GM12878 (cell line): ENCODE data around the gene DYSF. TPM values are rescaled to one million over a fixed set of nuclear protein-coding genes. Genes with fewer than 3 reads are reported as not detected.

Experiments
- ATAC-seq: fragments of 200-7000 bp; cut with Tn5 transposase; 3 replicates; pipeline ENCODE4 v1.9.1; 2020; ENCODE audit warnings: mild to moderate bottlenecking, moderate library complexity
- BruUV-seq: library from RNA; stranded (reverse); fragments of 400-500 nt; replicated peaks from 2 replicates; lab custom pipeline; 2021; lab: Mats Ljungman, UMichigan
- CTCF ChIA-PET: fragments of 300-600 bp; sonication (Branson Sonifier 250); formaldehyde crosslinking; extraction: SDS; loops from one replicate; lab custom pipeline; 2021; ENCODE audit warnings: inconsistent platforms; lab: Yijun Ruan, JAX
- POLR2A ChIA-PET: fragments of 350-600 bp; formaldehyde crosslinking; extraction: SDS; loops from one replicate; lab custom pipeline; 2021; ENCODE audit warnings: inconsistent platforms; lab: Charles Lee
- RAD21 ChIA-PET: fragments of 300-600 bp; sonication (Branson Sonifier 250); formaldehyde crosslinking; loops from one replicate; lab custom pipeline; 2023; ENCODE audit warnings: antibody characterized with exemption; ENCODE audit not compliant: unreplicated experiment; lab: Charles Lee
- SMC1A ChIA-PET: fragments of 300-600 bp; sonication (Branson Sonifier 250); formaldehyde crosslinking; loops from one replicate; lab custom pipeline; 2023; ENCODE audit not compliant: unreplicated experiment, uncharacterized antibody; lab: Charles Lee
- DNase-seq: peaks from one replicate; pipeline ENCODE4 v3.0.0-alpha.2; 2011; ENCODE audit warnings: low read depth, low spot score
- FAIRE-seq: peaks from 3 replicates; lab custom pipeline; 2011; peaks lifted over from hg19 to GRCh38; lab: Jason Lieb, UNC
- H2AFZ ChIP-seq: 2 replicates; pipeline ENCODE4 v1.6.0; 2011; ENCODE audit warnings: low read depth, low read length, control low read depth; ENCODE audit not compliant: control insufficient read depth
- H3K27ac ChIP-seq: 2 replicates; pipeline ENCODE4 v1.5.1; 2011; ENCODE audit warnings: control low read depth; ENCODE audit not compliant: control insufficient read depth, insufficient read depth
- H3K27me3 ChIP-seq, 2 experiments: replicated peaks in 1 of 2; 2 replicates each; pipeline versions ENCODE4 v1.6.0 to v1.6.1; 2011; ENCODE audit warnings: low read length in 1 of 2; ENCODE audit not compliant: control insufficient read depth in 2 of 2, insufficient read depth in 2 of 2
- H3K36me3 ChIP-seq, 2 experiments: 2 replicates each; pipeline ENCODE4 v1.5.1; 2011; ENCODE audit warnings: low read length in 1 of 2; ENCODE audit not compliant: control insufficient read depth in 2 of 2, insufficient read depth in 2 of 2
- H3K4me1 ChIP-seq: 2 replicates; pipeline ENCODE4 v1.6.1; 2011; ENCODE audit warnings: mild to moderate bottlenecking, low read length, moderate library complexity, mixed read lengths; ENCODE audit not compliant: control insufficient read depth, insufficient read depth
- H3K4me2 ChIP-seq: 2 replicates; pipeline ENCODE4 v1.6.0; 2011; ENCODE audit warnings: control low read depth; ENCODE audit not compliant: control insufficient read depth, insufficient read depth
- H3K4me3 ChIP-seq: fragments of 200-600 bp; sonication (generic); 2 replicates; pipeline ENCODE4 v1.5.1; 2016
- H3K79me2 ChIP-seq: 2 replicates; pipeline ENCODE4 v1.6.0; 2011; ENCODE audit warnings: low read length; ENCODE audit not compliant: control insufficient read depth, insufficient read depth
- H3K9ac ChIP-seq: 2 replicates; pipeline ENCODE4 v1.8.0; 2011; ENCODE audit warnings: low read length, control low read depth, mixed read lengths; ENCODE audit not compliant: control insufficient read depth, insufficient read depth
- H3K9me3 ChIP-seq: replicated peaks from 3 replicates; pipeline ENCODE4 v1.5.1; 2011; ENCODE audit warnings: mild to moderate bottlenecking, low read length; ENCODE audit not compliant: control insufficient read depth, insufficient read depth
- H4K20me1 ChIP-seq: 2 replicates; pipeline ENCODE4 v1.6.0; 2011; ENCODE audit not compliant: control insufficient read depth, insufficient read depth
- ATF7 ChIP-seq: fragments of 450-650 bp; IDR thresholded peaks from 2 replicates; pipeline ENCODE4 v1.6.1; 2016; ENCODE audit warnings: low read depth, mild to moderate bottlenecking
- BHLHE40 ChIP-seq, 2 experiments: fragments of 450-650 bp in 1 of 2; IDR thresholded peaks; 2 replicates each; pipeline ENCODE4 v1.6.1; 2011 to 2017; ENCODE audit warnings: low read depth in 2 of 2, borderline replicate concordance in 1 of 2, improper control_type of control experiment in 1 of 2, low read length in 1 of 2, mild to moderate bottlenecking in 1 of 2
- EED ChIP-seq: sonication (generic); IDR thresholded peaks from 2 replicates; pipeline ENCODE4 v1.6.1; 2016; ENCODE audit warnings: antibody characterized with exemption, low read depth
- IRF4 ChIP-seq: IDR thresholded peaks from 2 replicates; pipeline ENCODE4 v1.6.1; 2011; ENCODE audit warnings: low read depth, low read length
- MAX ChIP-seq: IDR thresholded peaks from 2 replicates; pipeline ENCODE4 v1.6.1; 2012; ENCODE audit warnings: low read depth, low read length, improper control_type of control experiment
- MTA2 ChIP-seq: fragments of 450-650 bp; IDR thresholded peaks from 2 replicates; pipeline ENCODE4 v1.6.1; 2016; ENCODE audit warnings: low read depth, mild to moderate bottlenecking, moderate library complexity
- NFIC ChIP-seq: IDR thresholded peaks from 2 replicates; pipeline ENCODE4 v1.6.1; 2012; ENCODE audit warnings: low read depth, mild to moderate bottlenecking, inconsistent platforms, low read length, moderate library complexity
- RAD51 ChIP-seq: fragments of 450-650 bp; IDR thresholded peaks from 2 replicates; pipeline ENCODE4 v1.6.1; 2016; ENCODE audit warnings: moderate library complexity, mild to moderate bottlenecking, inconsistent platforms
- RB1 ChIP-seq: fragments of 450-650 bp; formaldehyde crosslinking; IDR thresholded peaks from 2 replicates; pipeline ENCODE4 v1.6.1; 2017; ENCODE audit warnings: mild to moderate bottlenecking, borderline replicate concordance
- RUNX3 ChIP-seq: IDR thresholded peaks from 2 replicates; pipeline ENCODE4 v1.6.1; 2012; ENCODE audit warnings: low read length, inconsistent platforms
- SMC3 ChIP-seq: IDR thresholded peaks from 2 replicates; pipeline ENCODE4 v1.6.1; 2011; ENCODE audit warnings: low read length, improper control_type of control experiment, borderline replicate concordance
- SUPT20H ChIP-seq: IDR thresholded peaks from 2 replicates; pipeline ENCODE4 v1.6.1; 2011; ENCODE audit warnings: low read depth, mild to moderate bottlenecking, low read length, moderate library complexity, borderline replicate concordance; ENCODE audit not compliant: control insufficient read depth
- TCF3 ChIP-seq: IDR thresholded peaks from 2 replicates; pipeline ENCODE4 v1.6.1; 2012; ENCODE audit warnings: low read depth, mild to moderate bottlenecking, low read length, borderline replicate concordance; ENCODE audit not compliant: insufficient read depth
- ZBTB33 ChIP-seq: fragments of 450-650 bp; IDR thresholded peaks from 2 replicates; pipeline ENCODE4 v1.6.1; 2017; ENCODE audit warnings: mild to moderate bottlenecking
- WGBS: methylation state at CpG from one replicate; pipeline ENCODE4 v1.1.6; 2016; ENCODE audit warnings: low lambda C conversion rate; ENCODE audit not compliant: insufficient replicate concordance, insufficient coverage; ENCODE audit errors: missing lambda C conversion rate; 5-methylcytosine and 5-hydroxymethylcytosine counted together
- in situ Hi-C: fragments of 300-500 bp; cut with MboI; formaldehyde crosslinking; loops from 9 replicates; pipeline ENCODE4 v1.14.3; 2018; ENCODE audit warnings: mixed read lengths
- intact Hi-C: fragments of 100-400 bp; cut with micrococcal nuclease; formaldehyde crosslinking; loops from one replicate; pipeline ENCODE4 v1.14.2; 2022; ENCODE audit not compliant: unreplicated experiment
- polyA plus RNA-seq, 11 experiments: library from polyadenylated mRNA; depleted of rRNA in 4 of 11; unstranded in 6 of 11; stranded (reverse) in 5 of 11; fragments of >200 nt; fragmentation: Nextera tagmentation in 4 of 11; fragmentation: Illumina TruSeq in 1 of 11; extraction: Ambion mirVana in 4 of 11; extraction: Trizol in 1 of 11; gene quantifications; 1 replicate in 1 of 11; 2 replicates in 10 of 11; pipeline versions ENCODE4 v1.2.1 to v1.2.3, GENCODE V29; 2011 to 2016; ENCODE audit warnings: inconsistent platforms in 2 of 11, missing spikeins in 2 of 11, low read depth in 1 of 11
- total RNA-seq, 4 experiments: library from RNA; depleted of rRNA in 3 of 4; stranded (reverse); fragments of >200 nt in 3 of 4; fragmentation: Illumina TruSeq in 1 of 4; extraction: Trizol in 1 of 4; gene quantifications; 2 replicates each; pipeline versions ENCODE4 v1.2.1 to v1.2.3, GENCODE V29; 2013 to 2021

Gene DYSF
- total and polyA plus RNA-seq, 10 of the 15 experiments (the other 5 are each of a cell fraction or from before 2014, with no cell fraction given): under 0.01 to 0.15 (median 0.03) TPM; not detected in 7

GRCh38 chr2:71410696-71411095 lies 42.7 kb upstream of the DYSF start:
- no TSS peak for BruUV-seq
- ChIA-PET RAD21 (no interaction called here), POLR2A (no interaction called here), SMC1A (no interaction called here), CTCF (no interaction called here)
- no peaks in the 10 kb centered on the region for H4K20me1 ChIP-seq
- H2AFZ ChIP-seq: no peak overlapping the region
- no peak overlapping the region for H3K27ac ChIP-seq
- no peaks in the 10 kb centered on the region for H3K79me2 ChIP-seq
- H3K36me3 ChIP-seq: peaks cover 2 to 11% of the 10 kb centered on the region in 2 experiments; a peak in 3 of 4 replicates
- H3K9ac ChIP-seq: no peak overlapping the region
- H3K9me3 ChIP-seq: no peaks in the 10 kb centered on the region; the same call in 2 of the 3 replicates
- DNase-seq (no peak), FAIRE-seq (no peak), ATAC-seq (no peak)
- intact Hi-C loops (no loop called here), in situ Hi-C loops (no loop called here)
- H3K27me3 ChIP-seq: no peaks in the 10 kb centered on the region
- H3K4me3 ChIP-seq: no peak overlapping the region
- WGBS: 90% methylated on average over 3 of the region's 4 CpGs
- no peak overlapping the region for H3K4me2 ChIP-seq
- H3K4me1 ChIP-seq: no peaks in the 10 kb centered on the region
- TF ChIP-seq BHLHE40 (IDR thresholded peaks at IDR 0.05; ENCODE audit: borderline replicate concordance in 1 of 2, low read depth in 2 of 2, low read length in 1 of 2) (no peak), MAX (no peak), NFIC (no peak), SMC3 (no peak), RUNX3 (no peak), TCF3 (no peak), EED (no peak), MTA2 (no peak), RAD51 (no peak), SUPT20H (no peak), RB1 (no peak), IRF4 (no peak), ZBTB33 (no peak), ATF7 (no peak)
